GM21619 (cell line): ENCODE data around the gene HPS5.
"Not testable (repeated sequence)": the region's sequence is repeated elsewhere in the genome, so short reads cannot be mapped to it uniquely, and the experiment has no call there.

Experiments
- ATAC-seq: cut with Tn5 transposase; IDR thresholded peaks from one replicate; pipeline ENCODE4 v1.9.1; 2021; ENCODE audit not compliant: unreplicated experiment

The HPS5 gene

GRCh38 chr11:18321969-18322711 lies at the start of gene HPS5, which contains the start of gene GTF2H1:
TSS of gene HPS5 (minus strand) at chr11:18322140. CDS start at chr11:18317858, 4,282 bp downstream.
TSS of gene GTF2H1 (plus strand) at chr11:18322567. CDS start at chr11:18333075, 10,508 bp downstream.
- ATAC-seq = peak; percentile 83

- ATAC-seq = no peak
These were observed 49.3 kb upstream of the HPS5 start for GRCh38 chr11:18371279-18371678.

- no peak for ATAC-seq
These were observed 47.5 kb upstream of the HPS5 start for GRCh38 chr11:18369398-18369797.

- ATAC-seq = no peak
These were observed 46.3 kb upstream of the HPS5 start for GRCh38 chr11:18368221-18368620.

GRCh38 chr11:18367431-18367830 lies 45.5 kb upstream of the HPS5 start:
- ATAC-seq = no peak

- no peak for ATAC-seq
These were observed 44.3 kb upstream of the HPS5 start for GRCh38 chr11:18366286-18366685.

- no peak for ATAC-seq
These were observed 43.8 kb upstream of the HPS5 start for GRCh38 chr11:18365741-18366140.

- no peak for ATAC-seq
These were observed 42.6 kb upstream of the HPS5 start for GRCh38 chr11:18364495-18365073.

GRCh38 chr11:18361154-18361553 lies 39.2 kb upstream of the HPS5 start:
- no peak for ATAC-seq

- ATAC-seq = no peak
These were observed 36.7 kb upstream of the HPS5 start for GRCh38 chr11:18358646-18359045.

GRCh38 chr11:18352581-18352980 lies 30.6 kb upstream of the HPS5 start:
- no peak for ATAC-seq

- no peak for ATAC-seq
These were observed 25.7 kb upstream of the HPS5 start for GRCh38 chr11:18347471-18348125.

GRCh38 chr11:18332891-18333290 lies 11.0 kb upstream of the HPS5 start:
- no peak for ATAC-seq

- ATAC-seq = no peak
These were observed 10.4 kb upstream of the HPS5 start for GRCh38 chr11:18332302-18332701.

GRCh38 chr11:18330921-18331320 lies 9.0 kb upstream of the HPS5 start:
- no peak for ATAC-seq

GRCh38 chr11:18329196-18329870 lies 7.4 kb upstream of the HPS5 start:
- peak; percentile 80 for ATAC-seq

- ATAC-seq = no peak
These were observed 2.4 kb upstream of the HPS5 start for GRCh38 chr11:18324381-18324780.

- not testable (repeated sequence) for ATAC-seq
These were observed 1.9 kb upstream of the HPS5 start for GRCh38 chr11:18323881-18324280.

- no peak for ATAC-seq
These were observed 1.1 kb upstream of the HPS5 start for GRCh38 chr11:18322818-18323570.

GRCh38 chr11:18321578-18321968 lies 367 bp downstream of the HPS5 start:
- peak; percentile 5 for ATAC-seq

- ATAC-seq = no peak
These were observed 1.3 kb downstream of the HPS5 start for GRCh38 chr11:18320617-18321016.
